GM23338 (cell line): ENCODE measurements around the gene NELFE. TPM values are rescaled to one million over a fixed set of nuclear protein-coding genes. Genes with fewer than 3 reads are reported as not detected.

Experiments
- ATAC-seq: fragments of 200-7000 bp; cut with Tn5 transposase; 3 replicates; pipeline ENCODE4 v1.9.1; 2020
- DNase-seq: peaks from one replicate; pipeline ENCODE4 v3.0.0-alpha.2; 2015; ENCODE audit warnings: low spot score
- H2AFZ ChIP-seq: fragments of 200-600 bp; sonication (generic); 2 replicates; pipeline ENCODE4 v1.8.0; 2016; ENCODE audit warnings: antibody characterized with exemption, mild to moderate bottlenecking, moderate library complexity
- H3F3A ChIP-seq: fragments of 200-600 bp; sonication (generic); replicated peaks from 2 replicates; pipeline ENCODE4 v1.8.0; 2017; ENCODE audit warnings: antibody characterized with exemption, mixed run types, low read depth
- H3K27ac ChIP-seq: fragments of 200-600 bp; sonication (generic); 2 replicates; pipeline ENCODE4 v1.6.1; 2016; ENCODE audit warnings: low read depth
- H3K27me3 ChIP-seq: fragments of 200-600 bp; sonication (generic); 2 replicates; pipeline ENCODE4 v1.8.0; 2016; ENCODE audit warnings: mild to moderate bottlenecking, mixed run types, moderate library complexity; ENCODE audit not compliant: insufficient read depth
- H3K36me3 ChIP-seq: fragments of 200-600 bp; sonication (generic); 2 replicates; pipeline ENCODE4 v1.8.0; 2016; ENCODE audit warnings: mild to moderate bottlenecking; ENCODE audit not compliant: insufficient read depth
- H3K4me1 ChIP-seq: fragments of 200-600 bp; sonication (generic); 2 replicates; pipeline ENCODE4 v1.8.0; 2016; ENCODE audit warnings: mild to moderate bottlenecking, moderate library complexity; ENCODE audit not compliant: insufficient read depth
- H3K4me2 ChIP-seq: fragments of 200-600 bp; sonication (generic); 2 replicates; pipeline ENCODE4 v1.7.1; 2017; ENCODE audit warnings: mixed run types
- H3K4me3 ChIP-seq: fragments of 200-600 bp; sonication (generic); 2 replicates; pipeline ENCODE4 v1.6.1; 2016; ENCODE audit warnings: mixed run types
- H3K79me2 ChIP-seq: fragments of 200-600 bp; sonication (generic); replicated peaks from 2 replicates; pipeline ENCODE4 v1.8.0; 2017; ENCODE audit warnings: mild to moderate bottlenecking; ENCODE audit not compliant: insufficient read depth
- H3K9me2 ChIP-seq: fragments of 200-600 bp; sonication (generic); 2 replicates; pipeline ENCODE4 v1.8.0; 2017; ENCODE audit not compliant: insufficient read depth
- H4K20me1 ChIP-seq: fragments of 200-600 bp; sonication (generic); replicated peaks from 2 replicates; pipeline ENCODE4 v1.8.0; 2017; ENCODE audit warnings: mild to moderate bottlenecking; ENCODE audit not compliant: insufficient read depth
- H3K27ac Mint-ChIP-seq: 2 replicates; pipeline ENCODE4 v1.8.0; 2020; ENCODE audit warnings: inconsistent platforms, mild to moderate bottlenecking, moderate library complexity, mixed read lengths
- H3K27me3 Mint-ChIP-seq: 3 replicates; pipeline ENCODE4 v1.8.0; 2022; ENCODE audit warnings: low read depth, mild to moderate bottlenecking, moderate library complexity, mixed read lengths, inconsistent platforms; ENCODE audit not compliant: insufficient read depth, poor library complexity
- H3K36me3 Mint-ChIP-seq: 3 replicates; pipeline ENCODE4 v1.8.0; 2021; ENCODE audit warnings: low read depth, mild to moderate bottlenecking, inconsistent platforms, moderate library complexity, mixed read lengths
- H3K4me1 Mint-ChIP-seq: 3 replicates; pipeline ENCODE4 v1.8.0; 2020; ENCODE audit warnings: mild to moderate bottlenecking, inconsistent platforms, mixed read lengths
- H3K4me3 Mint-ChIP-seq: 3 replicates; pipeline ENCODE4 v1.8.0; 2021; ENCODE audit warnings: moderate library complexity, mild to moderate bottlenecking, inconsistent platforms, mixed read lengths
- H3K9me3 Mint-ChIP-seq: 3 replicates; pipeline ENCODE4 v1.8.0; 2020; ENCODE audit warnings: moderate library complexity, mild to moderate bottlenecking, inconsistent platforms, mixed read lengths
- CREB1 ChIP-seq: fragments of 250-450 bp; sonication (Bioruptor Pico); IDR thresholded peaks from 2 replicates; pipeline ENCODE4 v1.5.0; 2020; ENCODE audit warnings: low read depth, mild to moderate bottlenecking, moderate library complexity
- EZH2 ChIP-seq: fragments of 200-600 bp; sonication (generic); IDR thresholded peaks from one replicate; pipeline ENCODE4 v1.8.0; 2017; ENCODE audit warnings: antibody characterized with exemption, mild to moderate bottlenecking, low read depth; ENCODE audit not compliant: unreplicated experiment
- EZH2phosphoT487 ChIP-seq: fragments of 200-600 bp; sonication (generic); IDR thresholded peaks from one replicate; pipeline ENCODE4 v1.8.1; 2018; ENCODE audit warnings: antibody characterized with exemption; ENCODE audit not compliant: unreplicated experiment
- JUNB ChIP-seq: IDR thresholded peaks from one replicate; pipeline ENCODE4 v1.6.1; 2016; ENCODE audit warnings: antibody characterized with exemption; ENCODE audit not compliant: unreplicated experiment
- NANOG ChIP-seq: IDR thresholded peaks from 2 replicates; pipeline ENCODE4 v1.6.1; 2016; ENCODE audit warnings: antibody characterized with exemption, borderline replicate concordance
- POLR2AphosphoS5 ChIP-seq: IDR thresholded peaks from 2 replicates; pipeline ENCODE4 v1.6.1; 2016; ENCODE audit warnings: antibody characterized with exemption, low read depth
- STAT1 ChIP-seq: IDR thresholded peaks from one replicate; pipeline ENCODE4 v1.6.1; 2016; ENCODE audit warnings: antibody characterized with exemption; ENCODE audit not compliant: unreplicated experiment
- ZNF114 ChIP-seq: fragments of 250-450 bp; sonication (Bioruptor Pico); IDR thresholded peaks from 2 replicates; pipeline ENCODE4 v1.5.0; 2020; ENCODE audit warnings: mild to moderate bottlenecking, moderate library complexity
- ZNF331 ChIP-seq: fragments of 250-450 bp; sonication (Bioruptor Pico); IDR thresholded peaks from 2 replicates; pipeline ENCODE4 v1.5.0; 2020; ENCODE audit warnings: low read depth, mild to moderate bottlenecking, moderate library complexity
- polyA plus RNA-seq: library from polyadenylated mRNA; unstranded; fragments of >200 nt; fragmentation: Nextera tagmentation; extraction: Ambion mirVana; gene quantifications from 2 replicates; pipeline ENCODE4 v1.2.1, GENCODE V29; 2016
- total RNA-seq: library from RNA; depleted of rRNA; stranded (reverse); fragments of >200 nt; shearing (Covaris generic); gene quantifications from 2 replicates; pipeline ENCODE4 v1.2.3, GENCODE V29; 2014
- TF ChIP-seq, protein P1 (sequence below): IDR thresholded peaks from one replicate; pipeline ENCODE4 v1.6.1; 2018; ENCODE audit warnings: antibody characterized with exemption; ENCODE audit not compliant: unreplicated experiment
- TF ChIP-seq, protein P2 (sequence below), 2 experiments: fragments of 200-600 bp in 1 of 2; sonication (generic) in 1 of 2; conservative IDR thresholded peaks; 2 replicates each; pipeline versions ENCODE4 v1.5.1 to v1.6.1; 2016 to 2017; ENCODE audit warnings: antibody characterized with exemption in 2 of 2, low read depth in 2 of 2, mild to moderate bottlenecking in 2 of 2, moderate library complexity in 1 of 2
- TF ChIP-seq, protein P3 (sequence below): IDR thresholded peaks from 2 replicates; pipeline ENCODE4 v1.6.1; 2016; ENCODE audit warnings: antibody characterized with exemption
- TF ChIP-seq, protein P4 (sequence below): fragments of 250-450 bp; sonication (Bioruptor Pico); IDR thresholded peaks from 2 replicates; pipeline ENCODE4 v1.5.0; 2020; ENCODE audit warnings: mild to moderate bottlenecking, moderate library complexity

Gene NELFE
- total and polyA plus RNA-seq, 2 experiments from 2014 or later = 64.0 to 93.4 TPM

DNA sequence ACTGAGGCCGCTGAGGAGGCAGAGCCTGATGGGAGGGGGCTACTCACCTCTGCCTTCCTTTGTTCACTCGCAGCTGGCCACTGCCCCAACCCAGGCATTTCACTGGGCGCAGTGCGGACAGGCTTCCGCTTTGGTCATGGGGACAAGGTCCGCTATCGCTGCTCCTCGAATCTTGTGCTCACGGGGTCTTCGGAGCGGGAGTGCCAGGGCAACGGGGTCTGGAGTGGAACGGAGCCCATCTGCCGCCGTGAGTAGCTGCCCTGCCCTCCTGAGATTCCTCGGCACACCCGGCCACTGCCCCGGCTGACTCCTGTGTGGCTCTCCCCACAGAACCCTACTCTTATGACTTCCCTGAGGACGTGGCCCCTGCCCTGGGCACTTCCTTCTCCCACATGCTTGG is 25.2 kb downstream of the NELFE start:
- Mint-ChIP-seq H3K9me3 (peaks cover 11% of the 10 kb centered on the region; the same call in 2 of the 3 replicates), H3K36me3 (no peaks in the 10 kb centered on the region)
- TF ChIP-seq, protein P1, sequence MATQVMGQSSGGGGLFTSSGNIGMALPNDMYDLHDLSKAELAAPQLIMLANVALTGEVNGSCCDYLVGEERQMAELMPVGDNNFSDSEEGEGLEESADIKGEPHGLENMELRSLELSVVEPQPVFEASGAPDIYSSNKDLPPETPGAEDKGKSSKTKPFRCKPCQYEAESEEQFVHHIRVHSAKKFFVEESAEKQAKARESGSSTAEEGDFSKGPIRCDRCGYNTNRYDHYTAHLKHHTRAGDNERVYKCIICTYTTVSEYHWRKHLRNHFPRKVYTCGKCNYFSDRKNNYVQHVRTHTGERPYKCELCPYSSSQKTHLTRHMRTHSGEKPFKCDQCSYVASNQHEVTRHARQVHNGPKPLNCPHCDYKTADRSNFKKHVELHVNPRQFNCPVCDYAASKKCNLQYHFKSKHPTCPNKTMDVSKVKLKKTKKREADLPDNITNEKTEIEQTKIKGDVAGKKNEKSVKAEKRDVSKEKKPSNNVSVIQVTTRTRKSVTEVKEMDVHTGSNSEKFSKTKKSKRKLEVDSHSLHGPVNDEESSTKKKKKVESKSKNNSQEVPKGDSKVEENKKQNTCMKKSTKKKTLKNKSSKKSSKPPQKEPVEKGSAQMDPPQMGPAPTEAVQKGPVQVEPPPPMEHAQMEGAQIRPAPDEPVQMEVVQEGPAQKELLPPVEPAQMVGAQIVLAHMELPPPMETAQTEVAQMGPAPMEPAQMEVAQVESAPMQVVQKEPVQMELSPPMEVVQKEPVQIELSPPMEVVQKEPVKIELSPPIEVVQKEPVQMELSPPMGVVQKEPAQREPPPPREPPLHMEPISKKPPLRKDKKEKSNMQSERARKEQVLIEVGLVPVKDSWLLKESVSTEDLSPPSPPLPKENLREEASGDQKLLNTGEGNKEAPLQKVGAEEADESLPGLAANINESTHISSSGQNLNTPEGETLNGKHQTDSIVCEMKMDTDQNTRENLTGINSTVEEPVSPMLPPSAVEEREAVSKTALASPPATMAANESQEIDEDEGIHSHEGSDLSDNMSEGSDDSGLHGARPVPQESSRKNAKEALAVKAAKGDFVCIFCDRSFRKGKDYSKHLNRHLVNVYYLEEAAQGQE = no peak
- TF ChIP-seq NANOG (no peak), EZH2phosphoT487 (no peak), ZNF331 (CRISPR knock-in tag) (no peak), CREB1 (CRISPR knock-in tag) (no peak), POLR2AphosphoS5 (no peak), JUNB (no peak), STAT1 (no peak), ZNF114 (CRISPR knock-in tag) (no peak), EZH2 (no peak)
- TF ChIP-seq, protein P2, sequence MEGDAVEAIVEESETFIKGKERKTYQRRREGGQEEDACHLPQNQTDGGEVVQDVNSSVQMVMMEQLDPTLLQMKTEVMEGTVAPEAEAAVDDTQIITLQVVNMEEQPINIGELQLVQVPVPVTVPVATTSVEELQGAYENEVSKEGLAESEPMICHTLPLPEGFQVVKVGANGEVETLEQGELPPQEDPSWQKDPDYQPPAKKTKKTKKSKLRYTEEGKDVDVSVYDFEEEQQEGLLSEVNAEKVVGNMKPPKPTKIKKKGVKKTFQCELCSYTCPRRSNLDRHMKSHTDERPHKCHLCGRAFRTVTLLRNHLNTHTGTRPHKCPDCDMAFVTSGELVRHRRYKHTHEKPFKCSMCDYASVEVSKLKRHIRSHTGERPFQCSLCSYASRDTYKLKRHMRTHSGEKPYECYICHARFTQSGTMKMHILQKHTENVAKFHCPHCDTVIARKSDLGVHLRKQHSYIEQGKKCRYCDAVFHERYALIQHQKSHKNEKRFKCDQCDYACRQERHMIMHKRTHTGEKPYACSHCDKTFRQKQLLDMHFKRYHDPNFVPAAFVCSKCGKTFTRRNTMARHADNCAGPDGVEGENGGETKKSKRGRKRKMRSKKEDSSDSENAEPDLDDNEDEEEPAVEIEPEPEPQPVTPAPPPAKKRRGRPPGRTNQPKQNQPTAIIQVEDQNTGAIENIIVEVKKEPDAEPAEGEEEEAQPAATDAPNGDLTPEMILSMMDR (conservative IDR thresholded peaks at IDR 0.05; ENCODE audit: low read depth in 2 of 2) = no peak
- TF ChIP-seq, protein P3, sequence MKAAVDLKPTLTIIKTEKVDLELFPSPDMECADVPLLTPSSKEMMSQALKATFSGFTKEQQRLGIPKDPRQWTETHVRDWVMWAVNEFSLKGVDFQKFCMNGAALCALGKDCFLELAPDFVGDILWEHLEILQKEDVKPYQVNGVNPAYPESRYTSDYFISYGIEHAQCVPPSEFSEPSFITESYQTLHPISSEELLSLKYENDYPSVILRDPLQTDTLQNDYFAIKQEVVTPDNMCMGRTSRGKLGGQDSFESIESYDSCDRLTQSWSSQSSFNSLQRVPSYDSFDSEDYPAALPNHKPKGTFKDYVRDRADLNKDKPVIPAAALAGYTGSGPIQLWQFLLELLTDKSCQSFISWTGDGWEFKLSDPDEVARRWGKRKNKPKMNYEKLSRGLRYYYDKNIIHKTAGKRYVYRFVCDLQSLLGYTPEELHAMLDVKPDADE = no peak
- TF ChIP-seq, protein P4, sequence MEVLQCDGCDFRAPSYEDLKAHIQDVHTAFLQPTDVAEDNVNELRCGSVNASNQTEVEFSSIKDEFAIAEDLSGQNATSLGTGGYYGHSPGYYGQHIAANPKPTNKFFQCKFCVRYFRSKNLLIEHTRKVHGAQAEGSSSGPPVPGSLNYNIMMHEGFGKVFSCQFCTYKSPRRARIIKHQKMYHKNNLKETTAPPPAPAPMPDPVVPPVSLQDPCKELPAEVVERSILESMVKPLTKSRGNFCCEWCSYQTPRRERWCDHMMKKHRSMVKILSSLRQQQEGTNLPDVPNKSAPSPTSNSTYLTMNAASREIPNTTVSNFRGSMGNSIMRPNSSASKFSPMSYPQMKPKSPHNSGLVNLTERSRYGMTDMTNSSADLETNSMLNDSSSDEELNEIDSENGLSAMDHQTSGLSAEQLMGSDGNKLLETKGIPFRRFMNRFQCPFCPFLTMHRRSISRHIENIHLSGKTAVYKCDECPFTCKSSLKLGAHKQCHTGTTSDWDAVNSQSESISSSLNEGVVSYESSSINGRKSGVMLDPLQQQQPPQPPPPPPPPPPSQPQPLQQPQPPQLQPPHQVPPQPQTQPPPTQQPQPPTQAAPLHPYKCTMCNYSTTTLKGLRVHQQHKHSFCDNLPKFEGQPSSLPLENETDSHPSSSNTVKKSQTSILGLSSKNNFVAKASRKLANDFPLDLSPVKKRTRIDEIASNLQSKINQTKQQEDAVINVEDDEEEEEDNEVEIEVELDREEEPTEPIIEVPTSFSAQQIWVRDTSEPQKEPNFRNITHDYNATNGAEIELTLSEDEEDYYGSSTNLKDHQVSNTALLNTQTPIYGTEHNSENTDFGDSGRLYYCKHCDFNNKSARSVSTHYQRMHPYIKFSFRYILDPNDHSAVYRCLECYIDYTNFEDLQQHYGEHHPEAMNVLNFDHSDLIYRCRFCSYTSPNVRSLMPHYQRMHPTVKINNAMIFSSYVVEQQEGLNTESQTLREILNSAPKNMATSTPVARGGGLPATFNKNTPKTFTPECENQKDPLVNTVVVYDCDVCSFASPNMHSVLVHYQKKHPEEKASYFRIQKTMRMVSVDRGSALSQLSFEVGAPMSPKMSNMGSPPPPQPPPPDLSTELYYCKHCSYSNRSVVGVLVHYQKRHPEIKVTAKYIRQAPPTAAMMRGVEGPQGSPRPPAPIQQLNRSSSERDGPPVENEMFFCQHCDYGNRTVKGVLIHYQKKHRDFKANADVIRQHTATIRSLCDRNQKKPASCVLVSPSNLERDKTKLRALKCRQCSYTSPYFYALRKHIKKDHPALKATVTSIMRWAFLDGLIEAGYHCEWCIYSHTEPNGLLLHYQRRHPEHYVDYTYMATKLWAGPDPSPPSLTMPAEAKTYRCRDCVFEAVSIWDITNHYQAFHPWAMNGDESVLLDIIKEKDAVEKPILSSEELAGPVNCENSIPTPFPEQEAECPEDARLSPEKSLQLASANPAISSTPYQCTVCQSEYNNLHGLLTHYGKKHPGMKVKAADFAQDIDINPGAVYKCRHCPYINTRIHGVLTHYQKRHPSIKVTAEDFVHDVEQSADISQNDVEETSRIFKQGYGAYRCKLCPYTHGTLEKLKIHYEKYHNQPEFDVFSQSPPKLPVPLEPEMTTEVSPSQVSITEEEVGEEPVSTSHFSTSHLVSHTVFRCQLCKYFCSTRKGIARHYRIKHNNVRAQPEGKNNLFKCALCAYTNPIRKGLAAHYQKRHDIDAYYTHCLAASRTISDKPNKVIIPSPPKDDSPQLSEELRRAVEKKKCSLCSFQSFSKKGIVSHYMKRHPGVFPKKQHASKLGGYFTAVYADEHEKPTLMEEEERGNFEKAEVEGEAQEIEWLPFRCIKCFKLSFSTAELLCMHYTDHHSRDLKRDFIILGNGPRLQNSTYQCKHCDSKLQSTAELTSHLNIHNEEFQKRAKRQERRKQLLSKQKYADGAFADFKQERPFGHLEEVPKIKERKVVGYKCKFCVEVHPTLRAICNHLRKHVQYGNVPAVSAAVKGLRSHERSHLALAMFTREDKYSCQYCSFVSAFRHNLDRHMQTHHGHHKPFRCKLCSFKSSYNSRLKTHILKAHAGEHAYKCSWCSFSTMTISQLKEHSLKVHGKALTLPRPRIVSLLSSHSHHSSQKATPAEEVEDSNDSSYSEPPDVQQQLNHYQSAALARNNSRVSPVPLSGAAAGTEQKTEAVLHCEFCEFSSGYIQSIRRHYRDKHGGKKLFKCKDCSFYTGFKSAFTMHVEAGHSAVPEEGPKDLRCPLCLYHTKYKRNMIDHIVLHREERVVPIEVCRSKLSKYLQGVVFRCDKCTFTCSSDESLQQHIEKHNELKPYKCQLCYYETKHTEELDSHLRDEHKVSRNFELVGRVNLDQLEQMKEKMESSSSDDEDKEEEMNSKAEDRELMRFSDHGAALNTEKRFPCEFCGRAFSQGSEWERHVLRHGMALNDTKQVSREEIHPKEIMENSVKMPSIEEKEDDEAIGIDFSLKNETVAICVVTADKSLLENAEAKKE (CRISPR knock-in tag) = no peak

More for the DNA sequence above, 25.2 kb downstream of the NELFE start:
- no peaks in the 10 kb centered on the region for H3K79me2 ChIP-seq
- no peaks in the 10 kb centered on the region for H3K27me3 ChIP-seq
- DNase-seq (no peak), ATAC-seq (no peak)
- H3K4me3 Mint-ChIP-seq = no peak overlapping the region
- no peaks in the 10 kb centered on the region for H4K20me1 ChIP-seq
- no peak overlapping the region for H3K4me2 ChIP-seq
- H3K27ac ChIP-seq = no peak overlapping the region
- no peaks in the 10 kb centered on the region for H3K36me3 ChIP-seq
- H3F3A ChIP-seq = no peaks in the 10 kb centered on the region
- no peaks in the 10 kb centered on the region for H3K4me1 ChIP-seq
- no peak overlapping the region for H3K4me3 ChIP-seq
- H3K4me1 Mint-ChIP-seq = no peaks in the 10 kb centered on the region
- no peak overlapping the region for H2AFZ ChIP-seq
- H3K9me2 ChIP-seq = peaks cover 4% of the 10 kb centered on the region; the same call in 1 of the 2 replicates
- H3K27me3 Mint-ChIP-seq = peaks cover 10% of the 10 kb centered on the region
- H3K27ac Mint-ChIP-seq = no peak overlapping the region
